ENCODE data around the gene LUZP2.

The LUZP2 gene

GRCh38 chr11:24496736-24497725 is at the start of gene LUZP2:
TSS of gene LUZP2 (plus strand) at chr11:24497053.
- DNase-seq, result peak; percentile 40

GRCh38 chr11:24453129-24453718 is 43.6 kb upstream of the LUZP2 start:
- DNase-seq, result no peak

- no peak for DNase-seq
These were observed 38.9 kb upstream of the LUZP2 start for GRCh38 chr11:24457985-24458384.

GRCh38 chr11:24470431-24470830 is 26.4 kb upstream of the LUZP2 start:
- no peak for DNase-seq

GRCh38 chr11:24471084-24471483 is 25.8 kb upstream of the LUZP2 start:
- DNase-seq, result no peak

- peak; percentile 2 for DNase-seq
These were observed 18.1 kb upstream of the LUZP2 start for GRCh38 chr11:24478718-24479117.

GRCh38 chr11:24489477-24489876 is 7.4 kb upstream of the LUZP2 start:
- no peak for DNase-seq

GRCh38 chr11:24496386-24496735 is 492 bp upstream of the LUZP2 start:
- DNase-seq, result no peak

- no peak for DNase-seq
These were observed 978 bp downstream of the LUZP2 start for GRCh38 chr11:24497831-24498230.

- DNase-seq, result no peak
These were observed 5.6 kb downstream of the LUZP2 start for GRCh38 chr11:24502425-24502824.

- peak; percentile 18 for DNase-seq
These were observed 12.3 kb downstream of the LUZP2 start for GRCh38 chr11:24509114-24509513.

GRCh38 chr11:24511511-24511910 is 14.7 kb downstream of the LUZP2 start:
- no peak for DNase-seq

GRCh38 chr11:24513479-24514218 is 16.8 kb downstream of the LUZP2 start:
- DNase-seq, result no peak

- no peak for DNase-seq
These were observed 17.4 kb downstream of the LUZP2 start for GRCh38 chr11:24514219-24514594.

- no peak for DNase-seq
These were observed 18.8 kb downstream of the LUZP2 start for GRCh38 chr11:24515632-24516031.

GRCh38 chr11:24516638-24517037 is 19.8 kb downstream of the LUZP2 start:
- no peak for DNase-seq

- DNase-seq, result peak; percentile 62
These were observed 24.7 kb downstream of the LUZP2 start for GRCh38 chr11:24521601-24522000.

- DNase-seq, result no peak
These were observed 27.3 kb downstream of the LUZP2 start for GRCh38 chr11:24524156-24524555.

GRCh38 chr11:24531528-24531927 is 34.7 kb downstream of the LUZP2 start:
- peak; percentile 55 for DNase-seq

- peak; percentile 9 for DNase-seq
These were observed 46.9 kb downstream of the LUZP2 start for GRCh38 chr11:24543771-24544170.

GRCh38 chr11:24556693-24557092 is 59.8 kb downstream of the LUZP2 start:
- no peak for DNase-seq

GRCh38 chr11:24559315-24559714 is 62.5 kb downstream of the LUZP2 start:
- no peak for DNase-seq

- no peak for DNase-seq
These were observed 63.5 kb downstream of the LUZP2 start for GRCh38 chr11:24560324-24560723.

GRCh38 chr11:24567380-24567779 is 70.5 kb downstream of the LUZP2 start:
- no peak for DNase-seq
